OCI-LY3 (cell line): ENCODE data around the gene SLC7A5.

Source experiments
- H2AFZ ChIP-seq: fragments of 200-600, 300-600 bp; shearing (Covaris generic); 2 replicates; pipeline ENCODE4 v1.6.0; 2014; ENCODE audit warnings: antibody characterized with exemption, low read depth, low read length
- H3K27ac ChIP-seq: fragments of 200-600, 300-600 bp; sonication (generic); 2 replicates; pipeline ENCODE4 v1.5.1; 2014; ENCODE audit warnings: mild to moderate bottlenecking, low read length, moderate library complexity, mixed read lengths
- H3K27me3 ChIP-seq: fragments of 200-600, 300-600 bp; sonication (generic); 2 replicates; pipeline ENCODE4 v1.6.1; 2014; ENCODE audit warnings: low read depth, low read length, mixed read lengths
- H3K36me3 ChIP-seq: fragments of 200-600, 300-600 bp; sonication (generic); replicated peaks from 2 replicates; pipeline ENCODE3; 2014; ENCODE audit warnings: low read depth, low read length, mixed read lengths
- H3K4me1 ChIP-seq: fragments of 300-600, 200-600 bp; sonication (generic); 2 replicates; pipeline ENCODE4 v1.6.1; 2014; ENCODE audit warnings: low read length, mixed read lengths
- H3K4me2 ChIP-seq: fragments of 200-600, 300-600 bp; sonication (generic); 2 replicates; pipeline ENCODE4 v1.6.1; 2014; ENCODE audit warnings: low read length, mixed read lengths
- H3K4me3 ChIP-seq: fragments of 300-600, 200-600 bp; sonication (generic); 2 replicates; pipeline ENCODE4 v1.5.1; 2014; ENCODE audit warnings: antibody characterized with exemption, mild to moderate bottlenecking, low read length, moderate library complexity
- H3K79me2 ChIP-seq: fragments of 300-600, 200-600 bp; shearing (Covaris generic); 2 replicates; pipeline ENCODE4 v1.6.1; 2014; ENCODE audit warnings: mild to moderate bottlenecking, low read length, mixed read lengths
- H3K9ac ChIP-seq: fragments of 300-600, 200-600 bp; shearing (Covaris generic); 2 replicates; pipeline ENCODE4 v1.6.0; 2014; ENCODE audit warnings: mild to moderate bottlenecking, low read length, moderate library complexity
- H3K9me3 ChIP-seq: fragments of 200-600, 300-600 bp; shearing (Covaris generic); 2 replicates; pipeline ENCODE4 v1.6.1; 2014; ENCODE audit warnings: low read length, mixed read lengths; ENCODE audit not compliant: insufficient read depth
- H4K20me1 ChIP-seq: fragments of 200-600, 300-600 bp; sonication (generic); 2 replicates; pipeline ENCODE4 v1.6.1; 2016; ENCODE audit warnings: low read length, mixed read lengths; ENCODE audit not compliant: insufficient read depth
- EZH2phosphoT487 ChIP-seq: fragments of 200-600 bp; shearing (Covaris generic); IDR thresholded peaks from 2 replicates; pipeline ENCODE4 v1.6.1; 2018; ENCODE audit warnings: antibody characterized with exemption, mixed run types, low read depth
- TF ChIP-seq, protein P1 (sequence below): fragments of 200-600, 300-600 bp; sonication (generic); IDR thresholded peaks from 2 replicates; pipeline ENCODE4 v1.5.1; 2014; ENCODE audit warnings: antibody characterized with exemption, low read length, low read depth

SLC7A5 gene

DNA sequence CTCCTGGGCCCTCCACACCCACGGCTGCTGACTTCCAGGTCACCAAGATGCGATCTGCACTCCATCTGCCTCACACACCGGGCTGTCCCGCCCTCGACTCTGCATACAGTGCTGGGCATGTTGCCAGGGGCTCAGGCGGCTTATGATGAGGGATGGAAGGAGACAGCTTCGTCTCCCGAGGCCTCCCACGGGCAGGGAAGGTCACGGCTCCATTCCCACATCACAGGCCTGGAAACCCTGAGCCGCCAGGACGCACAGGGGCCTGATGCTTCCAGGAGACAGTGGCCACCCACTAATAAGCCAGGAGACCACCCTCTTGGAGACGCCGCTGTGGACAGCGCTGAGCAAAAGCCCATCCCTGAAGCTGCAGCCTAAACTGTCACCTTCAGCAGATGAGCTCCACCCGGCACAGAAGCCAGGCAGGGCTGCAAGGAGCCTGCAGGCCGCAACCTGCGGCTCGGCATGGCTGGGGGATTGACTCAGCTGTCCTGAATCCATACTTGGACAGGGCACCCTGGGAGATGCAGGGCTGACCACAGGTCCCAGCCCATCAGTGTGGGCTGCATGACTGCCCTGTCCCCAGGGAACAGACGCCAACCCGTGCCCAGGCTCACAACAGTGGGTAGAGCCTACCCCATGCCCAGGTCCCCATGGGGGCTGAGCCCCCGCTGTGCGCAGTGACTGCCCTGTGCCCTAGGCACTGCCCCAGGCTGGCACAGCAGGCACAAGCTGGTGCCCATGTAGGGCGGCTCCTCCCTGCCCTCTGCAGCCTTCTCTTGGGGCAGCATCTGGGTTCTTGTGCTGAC, 34.4 kb downstream of the SLC7A5 start:
- Histone ChIP-seq H4K20me1 (peaks cover 15% of the 10 kb centered on the region; the same call in 1 of the 2 replicates), H3K36me3 (peaks cover 84% of the 10 kb centered on the region)

DNA sequence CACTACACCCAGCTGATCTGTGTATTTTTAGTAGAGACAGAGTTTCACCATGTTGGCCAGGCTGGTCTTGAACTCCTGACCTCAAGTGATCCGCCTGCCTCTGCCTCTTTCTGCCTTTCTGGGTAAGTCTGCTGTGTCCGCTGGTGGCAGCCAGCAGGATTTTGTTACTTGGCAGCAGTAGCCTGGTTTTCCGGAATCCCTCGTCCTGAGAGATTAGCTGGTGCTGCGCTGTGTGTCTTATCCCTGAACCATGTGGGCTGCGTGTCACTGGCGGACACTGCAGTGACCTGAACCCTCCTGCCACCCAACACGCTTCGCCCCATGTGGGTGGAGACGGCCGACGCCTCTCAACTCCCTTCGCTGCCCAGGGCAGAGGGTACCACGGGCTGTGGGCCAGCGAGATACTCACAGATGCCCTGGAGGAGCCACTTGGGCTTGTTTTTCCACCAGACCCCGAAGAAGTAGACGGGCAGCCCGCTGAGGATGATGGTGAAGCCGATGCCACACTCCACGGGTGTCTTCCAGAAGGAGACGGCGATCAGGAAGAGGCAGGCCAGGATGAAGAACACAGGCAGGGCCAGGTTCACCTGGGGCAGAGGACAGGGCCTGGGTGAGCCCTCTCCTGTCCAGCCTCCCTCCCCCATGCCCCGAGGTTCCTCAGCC, 35.2 kb downstream of the SLC7A5 start:
- no peak overlapping the region for H3K9ac ChIP-seq
- H3K9me3 ChIP-seq = no peaks in the 10 kb centered on the region
- H3K4me1 ChIP-seq = peaks cover 32% of the 10 kb centered on the region
- no peak overlapping the region for H3K4me3 ChIP-seq
- H4K20me1 ChIP-seq = peaks cover 22% of the 10 kb centered on the region
- no peak overlapping the region for H2AFZ ChIP-seq
- no peak overlapping the region for H3K4me2 ChIP-seq
- H3K79me2 ChIP-seq = no peaks in the 10 kb centered on the region; the same call in 1 of the 2 replicates
- TF ChIP-seq, protein P1, sequence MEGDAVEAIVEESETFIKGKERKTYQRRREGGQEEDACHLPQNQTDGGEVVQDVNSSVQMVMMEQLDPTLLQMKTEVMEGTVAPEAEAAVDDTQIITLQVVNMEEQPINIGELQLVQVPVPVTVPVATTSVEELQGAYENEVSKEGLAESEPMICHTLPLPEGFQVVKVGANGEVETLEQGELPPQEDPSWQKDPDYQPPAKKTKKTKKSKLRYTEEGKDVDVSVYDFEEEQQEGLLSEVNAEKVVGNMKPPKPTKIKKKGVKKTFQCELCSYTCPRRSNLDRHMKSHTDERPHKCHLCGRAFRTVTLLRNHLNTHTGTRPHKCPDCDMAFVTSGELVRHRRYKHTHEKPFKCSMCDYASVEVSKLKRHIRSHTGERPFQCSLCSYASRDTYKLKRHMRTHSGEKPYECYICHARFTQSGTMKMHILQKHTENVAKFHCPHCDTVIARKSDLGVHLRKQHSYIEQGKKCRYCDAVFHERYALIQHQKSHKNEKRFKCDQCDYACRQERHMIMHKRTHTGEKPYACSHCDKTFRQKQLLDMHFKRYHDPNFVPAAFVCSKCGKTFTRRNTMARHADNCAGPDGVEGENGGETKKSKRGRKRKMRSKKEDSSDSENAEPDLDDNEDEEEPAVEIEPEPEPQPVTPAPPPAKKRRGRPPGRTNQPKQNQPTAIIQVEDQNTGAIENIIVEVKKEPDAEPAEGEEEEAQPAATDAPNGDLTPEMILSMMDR = no peak
- no peak for TF ChIP-seq EZH2phosphoT487
- H3K36me3 ChIP-seq = peaks cover 81% of the 10 kb centered on the region
- no peaks in the 10 kb centered on the region for H3K27me3 ChIP-seq
- H3K27ac ChIP-seq = no peak overlapping the region

More for the DNA sequence above, 34.4 kb downstream of the SLC7A5 start:
- H3K4me2 ChIP-seq = no peak overlapping the region
- no peak for TF ChIP-seq EZH2phosphoT487
- TF ChIP-seq, protein P1 = no peak
- H3K27me3 ChIP-seq = no peaks in the 10 kb centered on the region
- H3K4me3 ChIP-seq = no peak overlapping the region
- no peak overlapping the region for H3K27ac ChIP-seq
- no peak overlapping the region for H3K9ac ChIP-seq
- H3K4me1 ChIP-seq = peaks cover 29% of the 10 kb centered on the region
- H2AFZ ChIP-seq = no peak overlapping the region
- H3K9me3 ChIP-seq = no peaks in the 10 kb centered on the region
- no peaks in the 10 kb centered on the region; the same call in 1 of the 2 replicates for H3K79me2 ChIP-seq

DNA sequence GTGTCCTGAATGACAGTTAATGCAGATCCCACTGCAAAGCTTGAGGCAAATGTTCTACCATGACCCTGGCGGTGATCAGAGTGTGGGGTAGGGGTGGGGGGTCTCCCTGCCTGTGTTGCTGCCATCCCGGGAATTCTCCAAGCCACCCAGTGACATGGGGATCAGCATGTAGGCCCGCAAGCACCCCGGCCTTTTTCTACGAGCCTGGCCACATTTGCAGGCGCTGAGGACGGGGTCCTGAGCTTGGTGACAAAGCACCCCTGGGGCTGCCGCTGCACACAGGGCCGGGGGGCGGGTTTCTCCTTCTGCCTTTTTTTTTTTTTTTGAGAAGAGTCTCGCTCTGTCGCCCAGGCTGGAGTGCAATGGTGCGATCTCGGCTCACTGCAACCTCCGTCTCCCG, 35.8 kb downstream of the SLC7A5 start:
- Histone ChIP-seq H3K4me3 (no peak overlapping the region), H3K9me3 (no peaks in the 10 kb centered on the region), H3K36me3 (peaks cover 75% of the 10 kb centered on the region), H4K20me1 (peaks cover 23% of the 10 kb centered on the region), H3K27me3 (no peaks in the 10 kb centered on the region), H3K4me2 (peak overlapping the region; percentile 44), H3K4me1 (peaks cover 38% of the 10 kb centered on the region), H3K27ac (peak overlapping the region; percentile 47), H3K79me2 (no peaks in the 10 kb centered on the region; the same call in 1 of the 2 replicates), H2AFZ (no peak overlapping the region), H3K9ac (no peak overlapping the region)
- TF ChIP-seq, protein P1 = no peak
- no peak for TF ChIP-seq EZH2phosphoT487
